Lower lobe of right lung (tissue), 2 donors: ENCODE measurements around the gene CAP2. TPM values are rescaled to one million over a fixed set of nuclear protein-coding genes. Genes with fewer than 3 reads are reported as not detected.
A peak's percentile ranks its signal among the peaks of the same experiment; 100 is the strongest.
"Not testable (repeated sequence)": the region's sequence is repeated elsewhere in the genome, so short reads cannot be mapped to it uniquely, and the experiment has no call there.

Experiments used
- ATAC-seq, 2 donors: fragments of 200-7000 bp; cut with Tn5 transposase; one replicate each; pipeline ENCODE4 v1.9.1; 2020 to 2022; ENCODE audit warnings: mild to moderate bottlenecking in 2 of 2, moderate library complexity in 2 of 2
- DNase-seq: peaks from one replicate; pipeline ENCODE4 v3.0.0-alpha.2; 2020
- H3K27ac ChIP-seq: fragments of 200-600 bp; one replicate; pipeline ENCODE4 v1.8.0; 2022
- H3K27me3 ChIP-seq: fragments of 200-600 bp; one replicate; pipeline ENCODE4 v1.8.0; 2022; ENCODE audit warnings: low read depth
- H3K36me3 ChIP-seq: fragments of 200-600 bp; one replicate; pipeline ENCODE4 v1.8.0; 2022; ENCODE audit warnings: mild to moderate bottlenecking
- H3K4me1 ChIP-seq: fragments of 200-600 bp; one replicate; pipeline ENCODE4 v1.8.0; 2022
- H3K4me3 ChIP-seq: fragments of 200-600 bp; one replicate; pipeline ENCODE4 v1.8.0; 2022; ENCODE audit warnings: mild to moderate bottlenecking
- H3K9me3 ChIP-seq: fragments of 200-600 bp; one replicate; pipeline ENCODE4 v1.8.0; 2022
- CTCF ChIP-seq: fragments of 200-600 bp; IDR thresholded peaks from one replicate; pipeline ENCODE4 v1.8.0; 2022; ENCODE audit warnings: antibody characterized with exemption, mild to moderate bottlenecking
- intact Hi-C: fragments of 100-400 bp; cut with DNase I; formaldehyde crosslinking; loops from one replicate; pipeline ENCODE4 v1.11.0; 2022
- total RNA-seq: library from RNA; stranded (reverse); fragmentation: NEBNext Ultra II Directional; extraction: Animal tissue kit (Norgen Biotek cat#: 25700); gene quantifications from one replicate; pipeline ENCODE4 v1.2.1, GENCODE V29; 2021
- donor health status: DM: no; HTN: yes; CAD: no; lungs with severe emphysema.

The CAP2 gene
- total RNA-seq, 1 donor from 2014 or later, result 4.7 TPM

GRCh38 chr6:17413313-17413750 lies 19.9 kb downstream of the CAP2 start:
- intact Hi-C loops, result no loop called here
- ATAC-seq (no peak), DNase-seq (no peak)
- Histone ChIP-seq H3K4me1 (no peaks in the 10 kb centered on the region), H3K4me3 (no peak overlapping the region), H3K9me3 (no peaks in the 10 kb centered on the region), H3K36me3 (no peaks in the 10 kb centered on the region), H3K27ac (no peak overlapping the region), H3K27me3 (no peaks in the 10 kb centered on the region)
- TF ChIP-seq CTCF, result no peak

GRCh38 chr6:17414395-17414794 lies 21.0 kb downstream of the CAP2 start:
- H3K27me3 ChIP-seq, DNase-seq, ATAC-seq, H3K4me1 ChIP-seq, H3K4me3 ChIP-seq, H3K9me3 ChIP-seq, H3K27ac ChIP-seq, H3K36me3 ChIP-seq, intact Hi-C loops: not testable (repeated sequence)

GRCh38 chr6:17415321-17415720 lies 21.9 kb downstream of the CAP2 start:
- no peak for ATAC-seq
- no peak for TF ChIP-seq CTCF

GRCh38 chr6:17416806-17417205 lies 23.4 kb downstream of the CAP2 start:
- TF ChIP-seq CTCF, result no peak
- intact Hi-C loops, result no loop called here
- no peak overlapping the region for H3K27ac ChIP-seq
- no peaks in the 10 kb centered on the region for H3K27me3 ChIP-seq
- ATAC-seq (no peak), DNase-seq (no peak)
- H3K36me3 ChIP-seq, result no peaks in the 10 kb centered on the region
- H3K4me3 ChIP-seq, result no peak overlapping the region
- no peaks in the 10 kb centered on the region for H3K9me3 ChIP-seq
- H3K4me1 ChIP-seq, result no peaks in the 10 kb centered on the region

More at GRCh38 chr6:17415321-17415720, 21.9 kb downstream of the CAP2 start:
- Histone ChIP-seq H3K4me3 (no peak overlapping the region), H3K36me3 (no peaks in the 10 kb centered on the region), H3K9me3 (no peaks in the 10 kb centered on the region), H3K27me3 (no peaks in the 10 kb centered on the region), H3K27ac (no peak overlapping the region), H3K4me1 (no peaks in the 10 kb centered on the region)
- DNase-seq, result no peak
- intact Hi-C loops, result no loop called here

GRCh38 chr6:17417817-17418216 lies 24.4 kb downstream of the CAP2 start:
- no peak for TF ChIP-seq CTCF
- intact Hi-C loops, result no loop called here
- peak overlapping the region; percentile 10 for H3K27ac ChIP-seq
- no peak overlapping the region for H3K4me3 ChIP-seq
- DNase-seq, result no peak
- H3K9me3 ChIP-seq, result no peaks in the 10 kb centered on the region
- H3K27me3 ChIP-seq, result no peaks in the 10 kb centered on the region
- no peaks in the 10 kb centered on the region for H3K36me3 ChIP-seq
- ATAC-seq, result peak; percentile 28 to 29
- H3K4me1 ChIP-seq, result no peaks in the 10 kb centered on the region

- H3K4me1 ChIP-seq, result no peaks in the 10 kb centered on the region
- H3K36me3 ChIP-seq, result no peaks in the 10 kb centered on the region
- no peaks in the 10 kb centered on the region for H3K9me3 ChIP-seq
- intact Hi-C loops, result no loop called here
- TF ChIP-seq CTCF, result no peak
- ATAC-seq (no peak), DNase-seq (no peak)
- no peaks in the 10 kb centered on the region for H3K27me3 ChIP-seq
- peak overlapping the region; percentile 10 for H3K27ac ChIP-seq
- H3K4me3 ChIP-seq, result no peak overlapping the region
These were observed 25.1 kb downstream of the CAP2 start for GRCh38 chr6:17418281-17419188.
